SU-DHL-6 (cell line): ENCODE measurements around the gene TNS3.

Experiments used
- EZH2phosphoT487 ChIP-seq: fragments of 200-600 bp; sonication (generic), shearing (Covaris generic); conservative IDR thresholded peaks from 2 replicates; pipeline ENCODE4 v1.6.1; 2018; ENCODE audit warnings: mild to moderate bottlenecking, antibody characterized with exemption, low read length, moderate library complexity, mixed read lengths
- TF ChIP-seq, protein P1 (sequence below): fragments of 200-600 bp; sonication (generic); IDR thresholded peaks from one replicate; pipeline ENCODE4 v1.5.1; 2017; ENCODE audit warnings: antibody characterized with exemption, mild to moderate bottlenecking, low read length, moderate library complexity; ENCODE audit not compliant: insufficient read depth, poor library complexity, severe bottlenecking

DNA sequence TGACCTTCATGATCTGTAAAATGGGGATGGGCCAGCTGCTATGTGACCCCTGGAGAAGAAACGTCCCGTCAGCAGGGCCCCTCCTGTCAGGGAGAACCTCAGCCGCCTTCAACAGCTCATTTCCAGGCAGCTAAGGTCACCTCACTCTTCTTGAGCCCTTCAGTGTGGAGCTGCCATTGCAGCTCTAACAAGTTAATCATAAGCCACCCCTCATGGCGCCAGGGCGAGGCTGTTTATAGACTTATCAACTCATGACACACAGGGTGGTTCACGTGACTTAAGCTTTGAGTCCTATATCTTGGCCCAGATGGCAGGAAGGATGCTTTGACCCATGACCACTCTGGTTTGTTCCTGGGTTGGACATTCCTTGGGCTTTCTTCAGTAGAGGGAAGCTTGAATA, 315.1 kb downstream of the TNS3 start:
- TF ChIP-seq, protein P1, sequence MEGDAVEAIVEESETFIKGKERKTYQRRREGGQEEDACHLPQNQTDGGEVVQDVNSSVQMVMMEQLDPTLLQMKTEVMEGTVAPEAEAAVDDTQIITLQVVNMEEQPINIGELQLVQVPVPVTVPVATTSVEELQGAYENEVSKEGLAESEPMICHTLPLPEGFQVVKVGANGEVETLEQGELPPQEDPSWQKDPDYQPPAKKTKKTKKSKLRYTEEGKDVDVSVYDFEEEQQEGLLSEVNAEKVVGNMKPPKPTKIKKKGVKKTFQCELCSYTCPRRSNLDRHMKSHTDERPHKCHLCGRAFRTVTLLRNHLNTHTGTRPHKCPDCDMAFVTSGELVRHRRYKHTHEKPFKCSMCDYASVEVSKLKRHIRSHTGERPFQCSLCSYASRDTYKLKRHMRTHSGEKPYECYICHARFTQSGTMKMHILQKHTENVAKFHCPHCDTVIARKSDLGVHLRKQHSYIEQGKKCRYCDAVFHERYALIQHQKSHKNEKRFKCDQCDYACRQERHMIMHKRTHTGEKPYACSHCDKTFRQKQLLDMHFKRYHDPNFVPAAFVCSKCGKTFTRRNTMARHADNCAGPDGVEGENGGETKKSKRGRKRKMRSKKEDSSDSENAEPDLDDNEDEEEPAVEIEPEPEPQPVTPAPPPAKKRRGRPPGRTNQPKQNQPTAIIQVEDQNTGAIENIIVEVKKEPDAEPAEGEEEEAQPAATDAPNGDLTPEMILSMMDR, result no peak
- no peak for TF ChIP-seq EZH2phosphoT487
